DOHH2 (cell line): ENCODE data around the gene SYTL2.

Source experiments
- H3F3A ChIP-seq: fragments of 200-600 bp; sonication (generic), shearing (Covaris generic); 2 replicates; pipeline ENCODE4 v1.6.0; 2016; ENCODE audit warnings: antibody characterized with exemption, mild to moderate bottlenecking; ENCODE audit not compliant: control insufficient read depth, insufficient read depth
- H3K27ac ChIP-seq: fragments of 200-600 bp; sonication (generic); 2 replicates; pipeline ENCODE4 v1.5.1; 2014; ENCODE audit warnings: low read depth, mild to moderate bottlenecking, low read length, moderate library complexity
- H3K27me3 ChIP-seq: fragments of 200-600 bp; sonication (generic); 2 replicates; pipeline ENCODE4 v1.6.1; 2014; ENCODE audit warnings: mild to moderate bottlenecking, low read length, mixed read lengths; ENCODE audit not compliant: control insufficient read depth
- H3K36me3 ChIP-seq: fragments of 200-600 bp; sonication (generic); 2 replicates; pipeline ENCODE4 v1.6.1; 2014; ENCODE audit warnings: mild to moderate bottlenecking, low read length, moderate library complexity, mixed read lengths; ENCODE audit not compliant: control insufficient read depth
- H3K4me1 ChIP-seq: fragments of 200-600 bp; sonication (generic); 2 replicates; pipeline ENCODE4 v1.6.1; 2014; ENCODE audit warnings: mild to moderate bottlenecking, low read length, mixed read lengths; ENCODE audit not compliant: control insufficient read depth
- H3K4me2 ChIP-seq: fragments of 200-600 bp; sonication (generic); 2 replicates; pipeline ENCODE4 v1.6.0; 2014; ENCODE audit warnings: mild to moderate bottlenecking, low read length, moderate library complexity
- H3K4me3 ChIP-seq: fragments of 200-600 bp; sonication (generic); 2 replicates; pipeline ENCODE4 v1.5.1; 2014; ENCODE audit warnings: mild to moderate bottlenecking, low read length, mixed read lengths
- H3K79me2 ChIP-seq: fragments of 200-600 bp; sonication (generic); 2 replicates; pipeline ENCODE4 v1.6.1; 2014; ENCODE audit warnings: mild to moderate bottlenecking, low read length, mixed read lengths; ENCODE audit not compliant: control insufficient read depth
- H3K9me2 ChIP-seq: fragments of 200-600 bp; sonication (generic); replicated peaks from 2 replicates; pipeline ENCODE4 v1.6.1; 2014; ENCODE audit warnings: mild to moderate bottlenecking, low read length, mixed read lengths; ENCODE audit not compliant: control insufficient read depth
- H3K9me3 ChIP-seq: fragments of 200-600 bp; sonication (generic); 2 replicates; pipeline ENCODE4 v1.6.1; 2014; ENCODE audit warnings: antibody characterized with exemption, low read length, mixed read lengths; ENCODE audit not compliant: control insufficient read depth, insufficient read depth
- H4K20me1 ChIP-seq: fragments of 200-600 bp; sonication (generic); 2 replicates; pipeline ENCODE4 v1.6.0; 2014; ENCODE audit warnings: low read depth, mild to moderate bottlenecking, antibody characterized with exemption, low read length, moderate library complexity; ENCODE audit not compliant: control insufficient read depth, insufficient read depth
- CTCF ChIP-seq: fragments of 200-600 bp; sonication (generic); IDR thresholded peaks from one replicate; pipeline ENCODE4 v1.5.1; 2014; ENCODE audit warnings: antibody characterized with exemption, mild to moderate bottlenecking, low read depth, low read length; ENCODE audit not compliant: poor library complexity, severe bottlenecking
- EZH2phosphoT487 ChIP-seq: fragments of 200-600 bp; sonication (generic); IDR thresholded peaks from 2 replicates; pipeline ENCODE4 v1.6.1; 2017; ENCODE audit warnings: borderline replicate concordance, mild to moderate bottlenecking, antibody characterized with exemption, low read length, moderate library complexity, mixed read lengths

Gene SYTL2

GRCh38 chr11:85723088-85723487, 87.9 kb downstream of the SYTL2 start:
- H3K36me3 ChIP-seq: no peaks in the 10 kb centered on the region
- no peaks in the 10 kb centered on the region for H4K20me1 ChIP-seq
- H3K4me1 ChIP-seq: no peaks in the 10 kb centered on the region
- 0 out of 2 replicates have a peak, but pooled peaks cover 5% of the 10 kb centered on the region for H3K27me3 ChIP-seq
- TF ChIP-seq EZH2phosphoT487 (no peak), CTCF (no peak)
- no peaks in the 10 kb centered on the region for H3K79me2 ChIP-seq
- H3K4me3 ChIP-seq: no peak overlapping the region
- H3K9me2 ChIP-seq: no peaks in the 10 kb centered on the region
- H3K9me3 ChIP-seq: no peaks in the 10 kb centered on the region
- H3K27ac ChIP-seq: no peak overlapping the region
- H3K4me2 ChIP-seq: no peak overlapping the region
- no peaks in the 10 kb centered on the region for H3F3A ChIP-seq

GRCh38 chr11:85721191-85721590, 89.8 kb downstream of the SYTL2 start:
- H3K27ac ChIP-seq: no peak overlapping the region
- H3K36me3 ChIP-seq: no peaks in the 10 kb centered on the region
- H3K79me2 ChIP-seq: no peaks in the 10 kb centered on the region
- H3K9me3 ChIP-seq: no peaks in the 10 kb centered on the region
- no peaks in the 10 kb centered on the region for H4K20me1 ChIP-seq
- H3K9me2 ChIP-seq: no peaks in the 10 kb centered on the region
- TF ChIP-seq CTCF: no peak
- no peak for TF ChIP-seq EZH2phosphoT487
- H3F3A ChIP-seq: no peaks in the 10 kb centered on the region
- no peaks in the 10 kb centered on the region for H3K4me1 ChIP-seq
- no peak overlapping the region for H3K4me2 ChIP-seq
- no peaks in the 10 kb centered on the region for H3K27me3 ChIP-seq
- no peak overlapping the region for H3K4me3 ChIP-seq

GRCh38 chr11:85718991-85719807, 91.7 kb downstream of the SYTL2 start:
- Histone ChIP-seq H3K27ac (no peak overlapping the region), H3K4me2 (no peak overlapping the region), H3K27me3 (peaks cover 2% of the 10 kb centered on the region; the same call in 1 of the 2 replicates), H3K4me3 (no peak overlapping the region), H4K20me1 (no peaks in the 10 kb centered on the region), H3F3A (no peaks in the 10 kb centered on the region), H3K36me3 (no peaks in the 10 kb centered on the region), H3K79me2 (no peaks in the 10 kb centered on the region), H3K4me1 (no peaks in the 10 kb centered on the region), H3K9me3 (no peaks in the 10 kb centered on the region), H3K9me2 (no peaks in the 10 kb centered on the region)
- no peak for TF ChIP-seq CTCF
- TF ChIP-seq EZH2phosphoT487: no peak
